NCI-H2029 (cell line): ENCODE measurements around the gene ZDHHC13.

Source experiments
- DNase-seq: peaks from one replicate; lab custom pipeline; 2025; lab: John Stamatoyannopoulos, UW

Gene ZDHHC13

DNA sequence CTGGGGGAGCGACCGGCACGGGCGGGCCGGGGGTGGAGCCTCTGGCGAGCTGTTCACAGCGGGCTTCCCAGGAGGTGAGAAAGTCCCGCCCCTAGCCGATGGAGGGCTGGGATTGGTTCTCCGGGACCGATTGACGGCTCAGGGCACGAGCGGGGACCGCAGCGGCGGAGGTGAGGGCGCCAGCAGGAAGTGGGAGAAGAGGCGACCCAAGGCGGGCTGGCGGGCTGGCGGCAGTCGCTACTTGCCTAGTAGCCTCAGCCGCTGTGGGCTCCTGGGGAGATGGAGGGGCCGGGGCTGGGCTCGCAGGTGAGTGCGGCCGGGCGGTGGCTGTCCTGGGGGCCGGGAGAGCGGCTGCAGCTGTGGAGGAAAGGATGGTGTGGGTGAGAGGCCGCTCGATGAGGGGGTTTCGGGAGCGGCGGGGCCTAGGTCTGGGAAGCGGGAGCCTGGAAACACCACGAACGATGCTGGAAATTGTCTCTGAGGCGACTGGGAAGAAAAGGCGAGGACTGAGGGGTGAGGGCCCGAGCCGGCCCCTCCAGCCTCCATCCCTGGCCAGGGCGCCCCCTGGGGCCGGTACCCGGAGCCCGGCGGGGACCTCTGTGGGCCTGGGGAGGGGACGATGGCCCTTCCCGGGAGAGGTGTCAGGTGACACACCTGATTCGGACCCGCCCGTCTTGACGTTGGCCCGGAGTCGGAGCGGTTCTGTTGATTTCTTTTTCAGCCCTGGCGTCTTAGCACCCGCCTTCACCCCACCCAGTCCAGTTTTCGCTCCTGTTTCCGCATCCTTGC is at the start of gene ZDHHC13:
TSS of gene ZDHHC13 (plus strand) at position 198 of the 789 bp plus-strand sequence. CDS start at position 280, 82 bp downstream.
- DNase-seq = peak; percentile 94

DNA sequence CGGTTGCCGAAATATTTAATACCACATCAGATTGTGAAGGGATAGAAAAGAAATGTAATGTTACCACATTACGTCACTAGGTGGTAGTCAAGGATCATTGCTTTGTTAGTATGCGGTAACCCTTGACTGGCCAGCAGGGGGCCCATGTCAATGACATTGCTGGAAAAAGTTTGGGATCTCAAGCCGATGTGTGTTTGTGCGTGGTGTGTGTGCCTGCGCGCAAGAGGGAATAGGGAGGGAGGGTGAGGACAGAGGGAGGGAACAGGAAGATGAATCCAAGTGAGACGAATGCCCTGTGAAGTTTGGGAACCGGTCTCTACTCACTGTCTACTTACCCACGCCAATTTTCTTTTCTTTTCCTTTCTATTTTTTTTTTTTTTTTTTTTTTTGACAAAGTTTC is 45.7 kb upstream of the ZDHHC13 start:
- DNase-seq = peak; percentile 79

DNA sequence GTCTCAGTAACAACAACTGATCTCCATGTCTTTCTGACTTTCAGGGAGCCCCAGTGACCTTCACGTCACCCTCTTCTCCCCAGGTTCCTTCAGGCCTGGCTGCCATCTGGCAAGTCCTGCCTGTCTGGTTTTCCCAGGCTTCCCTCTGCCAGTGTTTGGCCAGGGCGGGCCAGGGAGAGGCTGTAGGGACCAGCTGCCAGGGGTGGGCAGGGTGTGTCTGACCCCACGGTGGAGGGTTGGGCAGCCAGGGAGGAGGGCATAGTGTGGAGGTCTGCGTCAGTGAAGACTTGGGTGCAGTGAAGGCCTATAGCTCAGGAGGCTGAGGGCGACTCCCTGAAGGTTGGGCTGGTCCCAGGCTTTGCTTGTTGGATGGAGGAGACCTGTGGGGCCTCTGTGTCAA is 44.5 kb upstream of the ZDHHC13 start:
- DNase-seq = no peak

DNA sequence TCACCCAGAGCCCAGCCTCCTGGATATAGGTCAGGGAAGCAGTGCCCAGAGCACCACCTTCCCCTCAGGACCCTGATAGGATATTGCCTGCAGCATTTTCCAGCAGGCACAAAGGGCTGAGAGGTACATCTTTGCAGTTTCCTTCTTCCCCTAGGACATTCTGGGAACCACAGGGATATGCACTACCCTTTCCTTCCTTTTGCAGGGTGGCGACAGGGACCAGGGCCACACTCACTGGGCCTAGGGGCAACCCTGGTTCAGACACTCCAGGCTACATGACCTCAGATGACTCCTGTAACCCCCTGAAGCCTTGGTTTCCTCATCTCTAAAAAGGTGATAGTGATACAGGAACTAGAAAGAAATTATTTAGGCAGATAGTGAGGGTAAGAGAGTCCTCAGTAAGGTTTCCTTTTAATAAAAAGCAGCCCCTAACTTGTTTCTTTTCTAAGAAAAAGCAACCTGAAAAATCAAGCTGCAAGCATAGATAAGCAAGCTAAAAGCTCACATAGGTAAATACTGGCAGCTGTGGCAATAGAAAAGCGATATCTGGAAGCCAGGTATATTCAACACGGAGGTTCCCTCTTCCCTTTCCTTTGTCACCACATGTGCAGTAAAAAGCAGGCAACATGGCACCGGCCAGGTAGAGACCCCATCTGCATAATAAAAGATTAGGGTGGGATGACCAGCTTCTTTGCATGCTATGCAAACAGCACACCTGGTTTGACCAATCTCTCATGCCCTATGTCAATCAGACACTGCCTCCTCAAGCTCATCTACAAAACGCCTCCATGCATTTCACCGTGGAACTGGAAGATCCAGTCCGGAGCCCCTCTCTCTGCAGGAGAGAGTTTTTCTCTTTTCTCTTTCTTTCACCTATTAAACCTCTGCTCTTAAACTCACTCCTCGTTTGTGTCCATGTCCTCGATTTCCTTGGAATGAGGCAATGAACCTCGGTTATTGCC is 43.2 kb upstream of the ZDHHC13 start:
- DNase-seq = peak; percentile 50

DNA sequence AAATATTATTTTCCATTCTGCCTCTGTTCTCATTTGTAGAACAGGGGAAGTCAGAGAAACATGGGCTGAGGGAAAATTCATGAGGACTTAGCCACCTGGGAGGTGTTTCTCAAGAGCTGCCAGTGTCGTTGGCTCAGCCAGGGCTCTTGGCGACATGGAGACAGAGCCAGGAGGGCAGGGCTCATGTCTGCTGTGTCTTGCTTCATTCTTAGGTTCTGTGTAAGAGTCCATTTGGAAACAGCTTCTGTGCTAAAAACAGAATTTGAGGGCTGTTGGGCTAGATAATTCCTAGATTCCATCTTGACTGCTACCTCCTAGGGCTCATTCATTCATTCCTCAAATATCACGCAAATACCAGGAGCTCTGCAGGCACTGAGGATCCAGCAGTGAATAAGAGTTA is 41.3 kb upstream of the ZDHHC13 start:
- DNase-seq = no peak

DNA sequence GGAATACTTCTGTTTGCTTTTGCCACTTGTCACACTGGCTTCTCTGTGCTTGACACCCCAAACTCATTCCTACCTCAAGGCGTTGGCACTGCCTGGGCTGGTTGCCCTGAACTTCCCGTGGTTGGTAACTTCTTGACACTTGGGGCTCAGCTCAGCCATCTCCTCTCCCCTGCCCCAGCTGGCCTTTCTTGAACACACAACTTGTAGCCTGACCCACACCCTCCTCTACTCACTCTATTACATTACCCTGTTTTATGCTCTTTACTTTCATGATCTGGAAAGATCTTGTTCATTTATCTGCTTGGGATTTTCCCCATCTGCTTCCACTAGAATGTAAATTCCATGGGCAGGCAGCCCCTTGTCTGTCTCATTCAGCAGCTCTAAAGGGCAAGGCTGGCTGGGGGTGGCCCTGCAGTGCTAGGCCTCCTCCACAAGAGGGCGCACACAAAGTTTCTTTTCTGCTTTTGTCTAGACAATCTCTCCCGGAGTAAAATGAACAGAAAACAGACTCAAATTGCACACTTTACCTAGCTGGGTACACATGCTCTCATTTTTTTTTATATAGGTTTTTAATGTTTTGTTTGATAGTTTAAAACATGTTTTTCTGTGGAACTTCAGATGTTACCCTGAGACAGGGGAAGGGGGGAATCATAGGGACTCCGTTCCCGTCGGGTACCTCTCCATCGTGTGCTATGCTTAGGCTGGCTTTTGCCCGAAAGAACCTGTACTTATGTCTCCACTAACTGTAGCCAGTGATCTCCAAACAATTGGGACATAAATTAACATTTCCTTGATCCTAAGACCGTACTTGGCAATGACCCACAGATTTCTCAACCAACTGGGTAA is 40.0 kb upstream of the ZDHHC13 start:
- DNase-seq = peak; percentile 7

DNA sequence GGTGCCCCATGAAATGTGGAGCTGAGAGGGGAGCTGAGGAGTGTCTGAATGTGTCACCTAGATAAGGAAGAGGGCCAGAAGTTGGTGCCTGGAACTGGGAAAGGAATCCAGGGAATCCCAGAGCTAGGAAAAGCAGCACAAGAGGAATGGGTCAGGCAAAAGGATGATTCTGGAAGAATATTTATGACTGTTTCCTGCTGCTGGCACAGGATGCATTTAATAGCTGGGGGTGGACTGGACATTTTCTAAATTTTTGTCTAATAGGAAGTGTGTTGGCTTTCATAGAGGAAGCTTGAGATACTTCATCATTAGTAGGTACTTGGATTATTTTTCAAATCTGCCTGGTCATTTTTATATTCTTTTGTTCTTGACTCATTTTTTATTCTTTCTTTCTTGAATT is 39.0 kb upstream of the ZDHHC13 start:
- DNase-seq = no peak

- no peak for DNase-seq
Observed at GRCh38 chr11:19079643-19080440, 37.1 kb upstream of the ZDHHC13 start.

- DNase-seq = no peak
Observed at GRCh38 chr11:19080579-19080993, 36.4 kb upstream of the ZDHHC13 start.

- DNase-seq = no peak
Observed at GRCh38 chr11:19083166-19083565, 33.8 kb upstream of the ZDHHC13 start.

- DNase-seq = no peak
Observed at GRCh38 chr11:19084661-19085315, 32.2 kb upstream of the ZDHHC13 start.

DNA sequence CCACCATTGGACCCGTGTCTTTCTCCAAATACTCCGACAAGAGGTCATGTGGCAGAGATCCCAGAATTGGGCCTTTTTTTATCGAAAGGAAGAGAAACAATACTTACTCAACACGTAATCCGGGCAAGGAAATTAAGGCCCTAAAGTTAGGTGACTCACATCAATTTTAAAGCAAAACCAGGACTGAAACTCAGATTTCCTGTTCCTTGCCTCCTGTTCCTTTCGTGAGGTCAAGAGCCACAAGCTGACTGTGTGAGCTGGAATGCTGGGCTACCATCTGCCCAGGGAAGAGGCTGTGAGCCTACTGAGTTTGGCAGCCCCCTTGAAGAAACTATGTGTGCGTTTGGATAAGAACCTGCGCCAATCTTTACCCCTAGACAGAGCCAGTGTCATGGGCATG is 29.3 kb upstream of the ZDHHC13 start:
- DNase-seq = no peak

DNA sequence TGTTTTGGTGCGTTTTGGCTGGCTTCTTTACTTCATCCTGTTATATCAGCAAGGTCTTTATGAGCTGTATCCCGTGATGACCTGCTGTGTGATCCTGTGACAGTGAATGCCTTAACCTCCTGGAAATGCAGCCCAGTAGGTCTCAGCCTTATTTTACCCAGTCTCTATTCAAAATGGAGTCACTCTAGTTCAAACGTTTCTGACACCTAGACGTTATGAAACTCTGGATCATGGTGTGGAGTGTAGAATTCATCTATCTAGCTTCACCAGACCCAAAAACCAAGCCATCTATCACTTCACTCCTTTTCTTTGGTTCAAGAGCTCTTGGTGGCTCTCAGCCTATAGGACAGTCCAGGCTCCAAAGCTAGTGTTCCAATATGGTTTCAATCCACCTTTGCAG is 28.2 kb upstream of the ZDHHC13 start:
- DNase-seq = no peak

- no peak for DNase-seq
Observed at GRCh38 chr11:19089421-19089820, 27.5 kb upstream of the ZDHHC13 start.

DNA sequence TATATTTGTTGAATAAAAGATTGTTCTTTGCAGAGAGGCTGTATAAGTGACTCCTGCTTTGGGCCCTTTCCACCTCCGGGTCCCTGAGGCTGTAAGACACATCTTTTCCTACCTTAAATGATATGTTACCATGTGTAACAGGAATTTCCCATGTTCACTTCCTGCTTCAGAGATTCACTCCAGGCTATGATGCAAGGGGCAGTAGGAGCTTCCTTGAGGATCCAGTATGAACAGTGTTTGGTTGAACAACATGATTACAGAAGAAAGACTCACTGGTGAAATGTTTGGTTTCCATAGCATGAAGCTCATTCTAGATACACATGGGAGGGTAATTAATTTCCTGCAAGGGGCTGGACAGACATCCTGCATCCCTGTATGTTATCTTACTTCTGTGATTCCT is 25.6 kb upstream of the ZDHHC13 start:
- DNase-seq = peak; percentile 60

GRCh38 chr11:19092342-19092741 is 24.6 kb upstream of the ZDHHC13 start:
- no peak for DNase-seq

DNA sequence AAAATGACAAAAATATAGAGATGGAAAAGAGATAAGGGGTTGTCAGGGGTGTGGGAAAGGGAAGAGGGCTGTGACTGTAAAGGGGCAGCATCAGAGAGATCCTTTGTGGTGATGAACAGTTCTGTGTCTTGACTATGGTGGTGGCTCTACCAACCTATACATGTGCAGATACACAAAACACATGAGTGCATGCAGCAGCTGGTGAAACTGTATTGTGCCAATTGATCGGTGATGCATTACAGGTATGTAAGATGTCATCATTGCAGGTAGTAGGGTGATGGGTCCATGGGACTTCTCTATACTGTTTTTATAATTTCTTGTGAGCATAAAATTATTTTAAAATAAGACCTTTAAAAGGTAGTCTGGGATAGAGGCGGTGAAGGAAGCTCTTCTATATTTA is 24.1 kb upstream of the ZDHHC13 start:
- DNase-seq = no peak

- DNase-seq = no peak
Observed at GRCh38 chr11:19093976-19094375, 23.0 kb upstream of the ZDHHC13 start.

DNA sequence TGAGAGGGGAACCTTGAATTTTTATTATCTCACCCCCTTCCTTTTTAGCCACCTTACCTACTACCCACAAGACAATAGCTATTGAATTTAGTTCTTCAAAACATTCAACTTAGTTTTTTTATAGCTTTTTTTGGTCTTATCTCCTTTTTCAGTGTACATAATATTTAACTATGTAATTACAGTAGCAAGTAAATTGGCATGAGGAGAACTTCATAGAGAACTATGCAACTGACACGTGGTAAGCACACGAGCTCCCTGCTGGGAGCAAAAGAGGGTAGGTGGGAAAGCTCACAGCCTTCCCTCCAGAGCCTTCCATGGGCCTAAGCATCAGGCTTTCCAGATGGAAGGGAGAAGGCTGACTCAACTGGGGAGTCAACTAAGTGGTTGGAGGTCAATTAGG is 22.1 kb upstream of the ZDHHC13 start:
- DNase-seq = no peak

DNA sequence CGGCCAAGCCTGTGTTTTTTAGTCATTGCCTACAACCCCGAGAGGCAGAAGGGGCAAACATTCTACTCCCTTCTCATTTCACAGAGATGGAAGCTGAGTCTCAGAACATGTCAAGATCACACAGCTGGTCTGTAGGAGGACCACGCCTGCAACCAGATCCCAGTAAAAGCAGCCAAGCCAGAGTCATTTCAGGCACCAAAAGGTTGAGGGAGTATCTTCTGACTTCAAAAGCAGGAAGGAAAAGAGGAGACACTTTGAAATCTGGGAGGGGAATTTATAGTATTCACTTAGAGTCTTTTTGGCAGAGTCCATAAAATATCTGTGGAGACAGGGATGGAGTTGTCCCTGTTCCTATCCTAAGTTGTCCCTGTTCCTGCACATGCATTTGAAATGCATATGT is 17.9 kb upstream of the ZDHHC13 start:
- DNase-seq = no peak

DNA sequence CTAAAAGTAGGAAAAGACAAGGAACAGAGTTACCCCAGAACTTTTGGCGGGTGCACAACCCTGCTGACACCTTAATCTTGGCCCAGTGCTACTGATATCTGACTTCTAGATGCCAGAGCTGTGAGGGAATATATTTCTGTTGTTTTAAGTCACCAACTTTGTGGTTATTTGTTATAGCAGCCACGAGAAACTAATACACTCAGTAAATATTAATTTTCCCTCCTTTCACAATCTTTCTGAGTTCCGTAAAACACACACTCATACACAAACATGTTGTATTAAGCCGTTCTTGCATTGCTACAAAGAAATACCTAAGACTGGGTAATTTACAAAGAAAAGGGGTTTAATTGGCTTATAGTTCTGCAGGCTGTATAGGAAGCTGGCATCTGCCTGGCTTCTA is 16.1 kb upstream of the ZDHHC13 start:
- no peak for DNase-seq
